HEK293 (cell line): ENCODE data around the gene CDC42.
A peak's percentile ranks its signal among the peaks of the same experiment; 100 is the strongest.

Experiments
- CTCF ChIA-PET: fragments of 350-600 bp; formaldehyde crosslinking; extraction: SDS; loops from one replicate; lab custom pipeline; 2021; ENCODE audit warnings: antibody characterized with exemption; lab: Yijun Ruan, JAX
- POLR2A ChIA-PET: fragments of 300-600 bp; formaldehyde crosslinking; extraction: SDS; loops from one replicate; lab custom pipeline; 2020; ENCODE audit warnings: antibody characterized with exemption, inconsistent platforms; lab: Yijun Ruan, JAX
- H3K27ac ChIP-seq: fragments of 200-500 bp; sonication (Bioruptor generic); 2 replicates; pipeline ENCODE4 v1.5.1; 2014; ENCODE audit warnings: low read depth, low read length, control low read depth, inconsistent platforms; ENCODE audit errors: extremely low read depth
- H3K36me3 ChIP-seq, 2 experiments: fragments of 200-500 bp in 1 of 2; sonication (Bioruptor generic) in 1 of 2; 1 replicate in 1 of 2; 2 replicates in 1 of 2; pipeline ENCODE4 v1.5.1; 2014 to 2017; ENCODE audit warnings: inconsistent platforms in 2 of 2, low read length in 2 of 2; ENCODE audit not compliant: control insufficient read depth in 2 of 2, insufficient read depth in 1 of 2
- H3K4me1 ChIP-seq: fragments of 200-500 bp; sonication (Bioruptor generic); 2 replicates; pipeline ENCODE4 v1.5.1; 2014; ENCODE audit warnings: mild to moderate bottlenecking, low read length, inconsistent platforms; ENCODE audit not compliant: control insufficient read depth, insufficient read depth
- H3K4me3 ChIP-seq: 2 replicates; pipeline ENCODE4 v1.5.1; 2011; ENCODE audit warnings: low read depth, mild to moderate bottlenecking, control low read depth, low read length, moderate library complexity
- H3K9me3 ChIP-seq: fragments of 200-500 bp; sonication (Bioruptor generic); 2 replicates; pipeline ENCODE4 v1.5.1; 2014; ENCODE audit warnings: low read depth, low read length, inconsistent platforms; ENCODE audit not compliant: control insufficient read depth, insufficient read depth
- PRDM1 ChIP-seq: fragments of 450-650 bp; formaldehyde crosslinking; IDR thresholded peaks from 2 replicates; pipeline ENCODE4; 2016; ENCODE audit warnings: missing biosample characterization, missing genetic modification characterization
- YY1 ChIP-seq: fragments of 450-650 bp; formaldehyde crosslinking; IDR thresholded peaks from 2 replicates; pipeline ENCODE4 v1.5.1; 2018; ENCODE audit warnings: missing biosample characterization, missing genetic modification characterization
- ZNF114 ChIP-seq: fragments of 450-650 bp; formaldehyde crosslinking; IDR thresholded peaks from 2 replicates; pipeline ENCODE4 v1.5.0; 2017; ENCODE audit warnings: missing biosample characterization, missing genetic modification characterization
- ZNF121 ChIP-seq: fragments of 450-650 bp; formaldehyde crosslinking; IDR thresholded peaks from 2 replicates; pipeline ENCODE4 v1.5.1; 2016; ENCODE audit warnings: missing biosample characterization, missing genetic modification characterization
- ZNF221 ChIP-seq: fragments of 450-650 bp; formaldehyde crosslinking; IDR thresholded peaks from 2 replicates; pipeline ENCODE4 v1.5.1; 2017; ENCODE audit warnings: missing biosample characterization, missing genetic modification characterization, borderline replicate concordance
- ZNF416 ChIP-seq: fragments of 450-650 bp; formaldehyde crosslinking; IDR thresholded peaks from 2 replicates; pipeline ENCODE4 v1.5.1; 2016; ENCODE audit warnings: missing biosample characterization, missing genetic modification characterization
- ZNF600 ChIP-seq: fragments of 450-650 bp; formaldehyde crosslinking; IDR thresholded peaks from 2 replicates; pipeline ENCODE4 v1.5.1; 2016; ENCODE audit warnings: missing biosample characterization, missing genetic modification characterization
- ZNF776 ChIP-seq: fragments of 450-650 bp; formaldehyde crosslinking; IDR thresholded peaks from 2 replicates; pipeline ENCODE4 v1.5.0; 2017; ENCODE audit warnings: missing biosample characterization, missing genetic modification characterization, borderline replicate concordance
- ZNF792 ChIP-seq: fragments of 450-650 bp; formaldehyde crosslinking; IDR thresholded peaks from 2 replicates; pipeline ENCODE4 v1.5.1; 2016; ENCODE audit warnings: missing biosample characterization, missing genetic modification characterization
- TF ChIP-seq, protein P1 (sequence below): fragments of 450-650 bp; formaldehyde crosslinking; IDR thresholded peaks from 2 replicates; pipeline ENCODE4 v1.5.1; 2017; ENCODE audit warnings: missing biosample characterization, missing genetic modification characterization
- TF ChIP-seq, protein P2 (sequence below): fragments of 450-650 bp; formaldehyde crosslinking; IDR thresholded peaks from 2 replicates; pipeline ENCODE4 v1.5.1; 2017; ENCODE audit warnings: missing biosample characterization, missing genetic modification characterization
- TF ChIP-seq, protein P3 (sequence below): fragments of 450-650 bp; formaldehyde crosslinking; IDR thresholded peaks from 2 replicates; pipeline ENCODE4 v1.5.1; 2016; ENCODE audit warnings: missing biosample characterization, missing genetic modification characterization
- TF ChIP-seq, protein P4 (sequence below): fragments of 450-650 bp; formaldehyde crosslinking; IDR thresholded peaks from 2 replicates; pipeline ENCODE4 v1.5.1; 2016; ENCODE audit warnings: missing biosample characterization, missing genetic modification characterization

The CDC42 gene

DNA sequence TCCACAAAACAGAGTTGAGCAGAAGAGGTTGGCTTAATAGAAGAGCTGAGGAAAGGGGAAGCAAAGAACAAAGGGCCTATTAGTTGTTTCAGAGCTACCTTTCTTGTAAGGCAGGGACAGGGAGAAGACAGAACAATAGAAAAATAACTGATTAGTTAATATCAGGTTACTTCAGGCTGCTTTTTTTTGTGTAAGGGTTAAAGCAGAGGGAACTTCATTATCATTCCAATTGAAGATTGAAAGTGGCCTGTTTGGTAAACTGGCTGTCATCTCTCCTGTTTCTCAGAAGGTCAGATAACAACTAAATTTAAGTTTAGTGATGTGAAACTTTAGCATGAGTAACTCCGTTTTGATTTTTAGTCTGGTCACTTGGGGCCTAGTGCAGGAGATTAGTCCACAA is 22.3 kb downstream of the CDC42 start:
- ChIA-PET CTCF (interaction anchor here (1.6 to 2.9 kb wide), 2 partner anchors 31 to 52 kb away, joined by 5 to 7 read pairs; no protein-coding TSS in a partner anchor), POLR2A (interaction anchor here (0.6 to 1.0 kb wide), 2 partner anchors 20 to 25 kb away, joined by 3 read pairs; no protein-coding TSS in a partner anchor)
- Histone ChIP-seq H3K27ac (no peak overlapping the region), H3K4me3 (no peak overlapping the region), H3K36me3 (peaks cover 8 to 38% of the 10 kb centered on the region in 2 experiments; a peak in 2 of 3 replicates), H3K9me3 (no peaks in the 10 kb centered on the region), H3K4me1 (peaks cover 32% of the 10 kb centered on the region)
- TF ChIP-seq PRDM1 (tag by site-specific recombination) (peak; percentile 56), ZNF792 (no peak)

DNA sequence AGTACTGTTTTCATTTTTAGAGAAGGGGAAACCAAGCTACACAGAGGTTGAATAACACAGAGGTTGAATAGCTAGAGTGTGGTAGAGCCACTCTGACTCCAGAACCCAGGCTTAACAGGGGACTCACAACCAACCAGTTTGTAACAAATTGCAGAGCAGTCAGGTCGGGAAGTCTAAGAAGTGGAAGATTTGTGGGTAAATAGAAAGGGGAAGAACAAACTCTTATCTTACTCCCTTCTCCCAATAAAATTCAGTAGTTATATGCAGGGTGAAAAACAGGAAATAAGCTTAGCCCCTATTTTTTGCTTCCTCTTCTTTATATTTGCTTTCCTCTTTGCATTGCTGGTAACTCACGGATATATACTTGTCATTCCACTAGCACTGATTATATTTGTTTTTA is 23.2 kb downstream of the CDC42 start:
- Histone ChIP-seq H3K27ac (no peak overlapping the region), H3K4me3 (no peak overlapping the region), H3K36me3 (peaks cover 8 to 44% of the 10 kb centered on the region in 2 experiments; a peak in 2 of 3 replicates), H3K4me1 (peaks cover 32% of the 10 kb centered on the region), H3K9me3 (no peaks in the 10 kb centered on the region)
- ChIA-PET CTCF (interaction anchor here (2.9 kb wide), 1 partner anchor 30 kb away, joined by 7 read pairs; no protein-coding TSS in a partner anchor), POLR2A (no interaction called here)
- TF ChIP-seq YY1 (tag by site-specific recombination) (no peak), ZNF600 (tag by site-specific recombination) (peak; percentile 37; the same call in 1 of the 2 replicates), PRDM1 (tag by site-specific recombination) (0 out of 2 replicates have a peak, but pooled peaks have one; percentile 26)
- TF ChIP-seq, protein P1, sequence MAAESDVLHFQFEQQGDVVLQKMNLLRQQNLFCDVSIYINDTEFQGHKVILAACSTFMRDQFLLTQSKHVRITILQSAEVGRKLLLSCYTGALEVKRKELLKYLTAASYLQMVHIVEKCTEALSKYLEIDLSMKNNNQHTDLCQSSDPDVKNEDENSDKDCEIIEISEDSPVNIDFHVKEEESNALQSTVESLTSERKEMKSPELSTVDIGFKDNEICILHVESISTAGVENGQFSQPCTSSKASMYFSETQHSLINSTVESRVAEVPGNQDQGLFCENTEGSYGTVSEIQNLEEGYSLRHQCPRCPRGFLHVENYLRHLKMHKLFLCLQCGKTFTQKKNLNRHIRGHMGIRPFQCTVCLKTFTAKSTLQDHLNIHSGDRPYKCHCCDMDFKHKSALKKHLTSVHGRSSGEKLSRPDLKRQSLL (tag by site-specific recombination), result peak; percentile 69

DNA sequence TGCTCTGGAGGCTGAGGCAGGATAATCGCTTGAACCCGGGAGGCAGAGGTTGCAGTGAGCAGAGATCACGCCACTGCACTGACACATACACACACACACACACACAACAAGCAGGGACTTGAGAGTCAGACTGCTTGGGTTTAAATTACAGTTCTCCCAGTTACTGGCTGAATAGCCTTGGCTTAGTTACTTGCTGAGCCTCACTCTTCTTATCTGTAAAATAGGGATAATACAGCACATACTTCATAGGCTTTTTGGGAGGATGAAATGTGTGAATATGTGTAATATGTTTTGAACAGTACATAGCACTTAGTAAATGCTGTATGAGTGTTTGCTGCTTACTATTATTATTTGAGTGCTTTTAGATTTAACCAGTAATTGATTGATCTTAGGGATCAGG is 23.8 kb downstream of the CDC42 start:
- H3K4me3 ChIP-seq, result no peak overlapping the region
- CTCF ChIA-PET, result interaction anchor here (2.9 kb wide), 1 partner anchor 29 kb away, joined by 7 read pairs; no protein-coding TSS in a partner anchor
- peaks cover 8 to 48% of the 10 kb centered on the region in 2 experiments; a peak in 2 of 3 replicates for H3K36me3 ChIP-seq

More for the DNA sequence above, 23.8 kb downstream of the CDC42 start:
- no peaks in the 10 kb centered on the region for H3K9me3 ChIP-seq
- POLR2A ChIA-PET, result no interaction called here
- peaks cover 32% of the 10 kb centered on the region for H3K4me1 ChIP-seq
- no peak overlapping the region for H3K27ac ChIP-seq
- TF ChIP-seq, protein P2, sequence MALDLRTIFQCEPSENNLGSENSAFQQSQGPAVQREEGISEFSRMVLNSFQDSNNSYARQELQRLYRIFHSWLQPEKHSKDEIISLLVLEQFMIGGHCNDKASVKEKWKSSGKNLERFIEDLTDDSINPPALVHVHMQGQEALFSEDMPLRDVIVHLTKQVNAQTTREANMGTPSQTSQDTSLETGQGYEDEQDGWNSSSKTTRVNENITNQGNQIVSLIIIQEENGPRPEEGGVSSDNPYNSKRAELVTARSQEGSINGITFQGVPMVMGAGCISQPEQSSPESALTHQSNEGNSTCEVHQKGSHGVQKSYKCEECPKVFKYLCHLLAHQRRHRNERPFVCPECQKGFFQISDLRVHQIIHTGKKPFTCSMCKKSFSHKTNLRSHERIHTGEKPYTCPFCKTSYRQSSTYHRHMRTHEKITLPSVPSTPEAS (tag by site-specific recombination), result no peak
- TF ChIP-seq ZNF221 (tag by site-specific recombination), result no peak
- TF ChIP-seq ZNF776, result no peak
- TF ChIP-seq ZNF114 (tag by site-specific recombination), result no peak
- 0 out of 2 replicates have a peak, but pooled peaks have one; percentile 14 for TF ChIP-seq ZNF121 (tag by site-specific recombination)
- TF ChIP-seq, protein P3, sequence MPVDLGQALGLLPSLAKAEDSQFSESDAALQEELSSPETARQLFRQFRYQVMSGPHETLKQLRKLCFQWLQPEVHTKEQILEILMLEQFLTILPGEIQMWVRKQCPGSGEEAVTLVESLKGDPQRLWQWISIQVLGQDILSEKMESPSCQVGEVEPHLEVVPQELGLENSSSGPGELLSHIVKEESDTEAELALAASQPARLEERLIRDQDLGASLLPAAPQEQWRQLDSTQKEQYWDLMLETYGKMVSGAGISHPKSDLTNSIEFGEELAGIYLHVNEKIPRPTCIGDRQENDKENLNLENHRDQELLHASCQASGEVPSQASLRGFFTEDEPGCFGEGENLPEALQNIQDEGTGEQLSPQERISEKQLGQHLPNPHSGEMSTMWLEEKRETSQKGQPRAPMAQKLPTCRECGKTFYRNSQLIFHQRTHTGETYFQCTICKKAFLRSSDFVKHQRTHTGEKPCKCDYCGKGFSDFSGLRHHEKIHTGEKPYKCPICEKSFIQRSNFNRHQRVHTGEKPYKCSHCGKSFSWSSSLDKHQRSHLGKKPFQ (tag by site-specific recombination), result 0 out of 2 replicates have a peak, but pooled peaks have one; percentile 7
- TF ChIP-seq, protein P4, sequence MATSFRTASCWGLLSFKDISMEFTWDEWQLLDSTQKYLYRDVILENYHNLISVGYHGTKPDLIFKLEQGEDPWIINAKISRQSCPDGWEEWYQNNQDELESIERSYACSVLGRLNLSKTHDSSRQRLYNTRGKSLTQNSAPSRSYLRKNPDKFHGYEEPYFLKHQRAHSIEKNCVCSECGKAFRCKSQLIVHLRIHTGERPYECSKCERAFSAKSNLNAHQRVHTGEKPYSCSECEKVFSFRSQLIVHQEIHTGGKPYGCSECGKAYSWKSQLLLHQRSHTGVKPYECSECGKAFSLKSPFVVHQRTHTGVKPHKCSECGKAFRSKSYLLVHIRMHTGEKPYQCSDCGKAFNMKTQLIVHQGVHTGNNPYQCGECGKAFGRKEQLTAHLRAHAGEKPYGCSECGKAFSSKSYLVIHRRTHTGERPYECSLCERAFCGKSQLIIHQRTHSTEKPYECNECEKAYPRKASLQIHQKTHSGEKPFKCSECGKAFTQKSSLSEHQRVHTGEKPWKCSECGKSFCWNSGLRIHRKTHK (tag by site-specific recombination), result no peak
- TF ChIP-seq ZNF416 (tag by site-specific recombination), result no peak
- TF ChIP-seq, all 188 proteins: peak for 2
